KMS-11 (cell line): Measurements from ENCODE around the gene PARVB.

Source experiments
- H2AFZ ChIP-seq: fragments of 200-600 bp; sonication (generic); 2 replicates; pipeline ENCODE4 v1.6.1; 2016; ENCODE audit warnings: antibody characterized with exemption, mixed run types, low read depth
- H3K27ac ChIP-seq: fragments of 200-600 bp; sonication (generic); 2 replicates; pipeline ENCODE4 v1.6.1; 2016; ENCODE audit warnings: mild to moderate bottlenecking, mixed run types
- H3K27me3 ChIP-seq: fragments of 200-600 bp; sonication (generic); 2 replicates; pipeline ENCODE4 v1.6.1; 2017; ENCODE audit warnings: mild to moderate bottlenecking, low read depth, mixed run types, moderate library complexity; ENCODE audit not compliant: insufficient read depth
- H3K36me3 ChIP-seq: fragments of 200-600 bp; sonication (generic); 2 replicates; pipeline ENCODE4 v1.6.1; 2017; ENCODE audit warnings: mild to moderate bottlenecking, mixed run types; ENCODE audit not compliant: insufficient read depth
- H3K4me1 ChIP-seq: fragments of 200-600 bp; sonication (generic); 2 replicates; pipeline ENCODE4 v1.6.1; 2016; ENCODE audit warnings: mild to moderate bottlenecking, low read depth, mixed run types; ENCODE audit not compliant: poor library complexity, severe bottlenecking
- H3K4me2 ChIP-seq: fragments of 200-600 bp; sonication (generic); 2 replicates; pipeline ENCODE4 v1.7.0; 2016; ENCODE audit warnings: mild to moderate bottlenecking, mixed run types
- H3K4me3 ChIP-seq: fragments of 200-600 bp; sonication (generic); IDR thresholded peaks from 2 replicates; pipeline ENCODE4 v1.6.1; 2017; ENCODE audit warnings: low read depth, low read length, mixed read lengths; ENCODE audit not compliant: insufficient read depth
- H3K79me2 ChIP-seq: fragments of 200-600 bp; sonication (generic); 2 replicates; pipeline ENCODE4 v1.6.1; 2016; ENCODE audit warnings: low read depth, mixed run types; ENCODE audit not compliant: insufficient read depth
- H3K9ac ChIP-seq: fragments of 200-600 bp; sonication (generic); 2 replicates; pipeline ENCODE4 v1.6.1; 2016; ENCODE audit warnings: mild to moderate bottlenecking, mixed run types
- H4K20me1 ChIP-seq: fragments of 200-600 bp; sonication (generic); 2 replicates; pipeline ENCODE4 v1.6.1; 2016; ENCODE audit warnings: mild to moderate bottlenecking, mixed run types; ENCODE audit not compliant: insufficient read depth
- TF ChIP-seq, protein P1 (sequence below): fragments of 200-600 bp; sonication (generic); conservative IDR thresholded peaks from 2 replicates; pipeline ENCODE4 v1.6.1; 2017; ENCODE audit warnings: low read depth, mild to moderate bottlenecking, antibody characterized with exemption, low read length, moderate library complexity, mixed read lengths

Gene PARVB

DNA sequence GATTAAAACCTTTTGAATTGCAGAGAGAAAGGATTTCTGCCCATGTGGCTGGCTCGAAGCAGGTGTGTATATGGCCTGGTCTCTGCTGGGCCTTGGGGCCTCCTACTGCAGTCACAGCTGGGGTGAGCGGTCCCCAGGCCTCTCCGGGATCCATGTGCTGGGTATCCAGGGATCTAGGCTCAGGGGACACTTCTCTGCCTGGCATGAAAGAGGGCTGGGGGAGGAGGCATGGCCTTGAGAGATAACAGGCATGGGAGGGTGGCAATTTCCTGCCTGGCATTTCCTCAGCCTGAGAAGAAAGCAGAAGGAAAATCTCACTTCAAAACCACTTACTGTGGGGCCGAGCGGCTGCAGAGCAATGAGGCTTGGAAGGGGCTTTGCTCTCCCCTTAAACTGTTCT is 136.3 kb downstream of the PARVB start:
- Histone ChIP-seq H3K27ac (no peak overlapping the region), H4K20me1 (no peaks in the 10 kb centered on the region), H3K36me3 (no peaks in the 10 kb centered on the region), H3K4me3 (no peak overlapping the region), H3K27me3 (no peaks in the 10 kb centered on the region), H3K79me2 (no peaks in the 10 kb centered on the region), H3K9ac (no peak overlapping the region), H2AFZ (no peak overlapping the region), H3K4me2 (no peak overlapping the region), H3K4me1 (no peaks in the 10 kb centered on the region)
- TF ChIP-seq, protein P1, sequence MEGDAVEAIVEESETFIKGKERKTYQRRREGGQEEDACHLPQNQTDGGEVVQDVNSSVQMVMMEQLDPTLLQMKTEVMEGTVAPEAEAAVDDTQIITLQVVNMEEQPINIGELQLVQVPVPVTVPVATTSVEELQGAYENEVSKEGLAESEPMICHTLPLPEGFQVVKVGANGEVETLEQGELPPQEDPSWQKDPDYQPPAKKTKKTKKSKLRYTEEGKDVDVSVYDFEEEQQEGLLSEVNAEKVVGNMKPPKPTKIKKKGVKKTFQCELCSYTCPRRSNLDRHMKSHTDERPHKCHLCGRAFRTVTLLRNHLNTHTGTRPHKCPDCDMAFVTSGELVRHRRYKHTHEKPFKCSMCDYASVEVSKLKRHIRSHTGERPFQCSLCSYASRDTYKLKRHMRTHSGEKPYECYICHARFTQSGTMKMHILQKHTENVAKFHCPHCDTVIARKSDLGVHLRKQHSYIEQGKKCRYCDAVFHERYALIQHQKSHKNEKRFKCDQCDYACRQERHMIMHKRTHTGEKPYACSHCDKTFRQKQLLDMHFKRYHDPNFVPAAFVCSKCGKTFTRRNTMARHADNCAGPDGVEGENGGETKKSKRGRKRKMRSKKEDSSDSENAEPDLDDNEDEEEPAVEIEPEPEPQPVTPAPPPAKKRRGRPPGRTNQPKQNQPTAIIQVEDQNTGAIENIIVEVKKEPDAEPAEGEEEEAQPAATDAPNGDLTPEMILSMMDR: no peak

DNA sequence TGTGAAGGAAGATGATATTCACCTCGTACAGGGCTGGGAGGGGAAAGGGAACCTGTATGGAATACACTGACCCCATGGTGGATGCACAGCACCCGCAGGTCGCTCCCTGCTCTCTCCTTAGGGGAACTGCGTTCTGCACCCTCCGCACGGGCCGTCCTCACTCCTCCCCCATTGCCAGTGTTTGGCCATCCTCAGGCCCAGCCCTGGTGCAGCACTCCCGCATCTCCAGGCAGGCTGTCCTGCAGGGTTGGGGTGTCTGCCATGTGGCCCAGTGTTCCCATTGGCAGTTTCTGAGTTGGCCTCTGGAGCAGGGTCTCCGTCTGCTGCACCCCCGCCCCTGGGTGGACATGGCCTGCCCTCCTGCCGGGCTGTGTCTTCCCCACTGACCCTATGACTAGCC is 137.6 kb downstream of the PARVB start:
- Histone ChIP-seq H4K20me1 (no peaks in the 10 kb centered on the region), H3K4me1 (no peaks in the 10 kb centered on the region), H2AFZ (no peak overlapping the region), H3K4me3 (no peak overlapping the region), H3K27ac (no peak overlapping the region), H3K36me3 (no peaks in the 10 kb centered on the region), H3K27me3 (no peaks in the 10 kb centered on the region), H3K79me2 (no peaks in the 10 kb centered on the region), H3K9ac (no peak overlapping the region), H3K4me2 (no peak overlapping the region)
- TF ChIP-seq, protein P1: no peak

DNA sequence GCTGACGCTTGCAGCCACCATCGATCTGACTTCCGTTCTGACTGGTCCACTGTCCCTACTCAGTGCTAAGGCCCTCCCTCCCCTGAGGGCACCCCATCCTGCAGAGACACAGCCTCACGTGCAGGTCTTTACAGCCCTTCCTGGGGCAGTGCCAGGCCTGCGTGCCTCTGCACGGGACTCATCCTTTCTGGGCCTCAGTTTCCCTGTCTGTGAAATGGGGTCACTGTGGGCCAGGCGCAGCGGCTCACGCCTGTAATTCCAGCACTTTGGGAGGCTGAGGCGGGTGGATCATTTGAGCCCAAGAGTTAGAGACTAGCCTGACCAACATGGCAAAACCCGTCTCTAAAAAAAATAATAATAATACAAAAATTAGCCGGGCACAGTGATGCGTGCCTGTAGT is 138.9 kb downstream of the PARVB start:
- H3K27me3 ChIP-seq: no peaks in the 10 kb centered on the region
- H3K4me1 ChIP-seq: no peaks in the 10 kb centered on the region
- H3K9ac ChIP-seq: no peak overlapping the region
- TF ChIP-seq, protein P1: no peak
- no peak overlapping the region for H3K4me2 ChIP-seq
- no peak overlapping the region for H3K4me3 ChIP-seq
- H3K36me3 ChIP-seq: no peaks in the 10 kb centered on the region
- H3K27ac ChIP-seq: no peak overlapping the region
- H3K79me2 ChIP-seq: no peaks in the 10 kb centered on the region
- no peaks in the 10 kb centered on the region for H4K20me1 ChIP-seq
- no peak overlapping the region for H2AFZ ChIP-seq

DNA sequence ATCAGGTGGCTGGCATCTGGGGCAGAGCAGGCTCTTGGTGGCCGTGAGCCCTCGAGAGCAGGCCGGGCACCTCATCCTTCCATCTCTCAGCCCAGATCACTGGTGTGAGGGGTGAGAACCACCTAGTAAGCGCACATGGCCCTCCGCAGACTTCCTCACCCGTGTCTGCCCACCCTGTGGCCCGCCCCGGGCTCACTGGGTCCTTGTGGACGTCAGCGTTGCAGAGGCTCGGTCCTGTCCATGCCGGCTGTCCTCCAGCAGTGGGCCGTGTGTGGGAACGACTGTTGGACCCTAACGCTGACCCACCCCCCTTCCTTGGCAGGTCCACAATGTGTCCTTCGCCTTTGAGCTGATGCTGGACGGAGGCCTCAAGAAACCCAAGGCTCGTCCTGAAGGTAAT is 139.4 kb downstream of the PARVB start:
- H3K9ac ChIP-seq: no peak overlapping the region
- no peaks in the 10 kb centered on the region for H4K20me1 ChIP-seq
- H3K4me3 ChIP-seq: no peak overlapping the region
- no peaks in the 10 kb centered on the region for H3K79me2 ChIP-seq
- H3K27ac ChIP-seq: no peak overlapping the region
- H3K27me3 ChIP-seq: no peaks in the 10 kb centered on the region
- no peaks in the 10 kb centered on the region for H3K4me1 ChIP-seq
- H3K36me3 ChIP-seq: no peaks in the 10 kb centered on the region
- TF ChIP-seq, protein P1: no peak
- no peak overlapping the region for H3K4me2 ChIP-seq
- H2AFZ ChIP-seq: no peak overlapping the region

DNA sequence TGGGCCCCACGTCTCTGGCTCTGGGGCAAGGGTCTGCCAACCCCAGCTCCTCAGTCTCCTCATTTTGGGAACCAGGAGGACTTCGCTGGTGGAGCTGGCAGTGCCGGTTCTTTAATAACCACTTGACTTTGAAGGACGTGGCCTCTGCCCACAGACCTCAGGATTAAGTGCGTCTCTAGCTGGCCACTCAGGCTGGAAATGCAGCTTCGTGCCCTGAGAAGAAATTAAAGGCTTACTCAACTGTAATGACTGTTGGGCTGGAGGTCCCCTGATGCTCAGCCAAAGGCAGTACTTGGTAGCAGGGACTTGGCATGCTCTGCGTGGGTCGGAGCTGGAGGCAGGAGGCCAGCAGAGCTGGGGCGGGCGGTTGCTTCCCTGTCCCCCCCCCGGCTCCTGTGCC is 139.9 kb downstream of the PARVB start:
- Histone ChIP-seq H3K27me3 (no peaks in the 10 kb centered on the region), H3K27ac (no peak overlapping the region), H3K4me2 (no peak overlapping the region), H3K4me1 (no peaks in the 10 kb centered on the region), H3K79me2 (no peaks in the 10 kb centered on the region), H4K20me1 (no peaks in the 10 kb centered on the region), H3K36me3 (no peaks in the 10 kb centered on the region), H2AFZ (no peak overlapping the region), H3K4me3 (no peak overlapping the region), H3K9ac (no peak overlapping the region)
- TF ChIP-seq, protein P1: no peak
